Stomach smooth muscle (tissue), 2 donors: Measurements from ENCODE around the gene TMCO4.

Experiments used
- H3K27ac ChIP-seq: one replicate; pipeline ENCODE4 v1.7.0; 2013; ENCODE audit warnings: mild to moderate bottlenecking, low read length, inconsistent platforms
- H3K27me3 ChIP-seq, 2 donors: one replicate each; pipeline ENCODE4 v1.7.0; 2013; ENCODE audit warnings: low read length in 2 of 2; ENCODE audit not compliant: insufficient read depth in 2 of 2, control insufficient read depth in 1 of 2
- H3K36me3 ChIP-seq, 2 donors: one replicate each; pipeline ENCODE4 v1.7.0; 2013; ENCODE audit warnings: low read length in 2 of 2; ENCODE audit not compliant: control insufficient read depth in 2 of 2, insufficient read depth in 2 of 2
- H3K4me1 ChIP-seq: one replicate; pipeline ENCODE4 v1.7.0; 2013; ENCODE audit warnings: low read length; ENCODE audit not compliant: control insufficient read depth, insufficient read depth
- H3K4me3 ChIP-seq, 2 donors: one replicate each; pipeline ENCODE4 v1.7.0; 2013; ENCODE audit warnings: low read length in 2 of 2
- H3K9ac ChIP-seq, 2 donors: one replicate each; pipeline ENCODE4 v1.7.0; 2013; ENCODE audit warnings: low read length in 2 of 2, mild to moderate bottlenecking in 1 of 2
- H3K9me3 ChIP-seq, 2 donors: one replicate each; pipeline ENCODE4 v1.7.0; 2013; ENCODE audit warnings: low read length in 2 of 2; ENCODE audit not compliant: control insufficient read depth in 2 of 2
- donor health status: healthy.
- donor health status: Pancreatic carcinoma.

TMCO4 gene

DNA sequence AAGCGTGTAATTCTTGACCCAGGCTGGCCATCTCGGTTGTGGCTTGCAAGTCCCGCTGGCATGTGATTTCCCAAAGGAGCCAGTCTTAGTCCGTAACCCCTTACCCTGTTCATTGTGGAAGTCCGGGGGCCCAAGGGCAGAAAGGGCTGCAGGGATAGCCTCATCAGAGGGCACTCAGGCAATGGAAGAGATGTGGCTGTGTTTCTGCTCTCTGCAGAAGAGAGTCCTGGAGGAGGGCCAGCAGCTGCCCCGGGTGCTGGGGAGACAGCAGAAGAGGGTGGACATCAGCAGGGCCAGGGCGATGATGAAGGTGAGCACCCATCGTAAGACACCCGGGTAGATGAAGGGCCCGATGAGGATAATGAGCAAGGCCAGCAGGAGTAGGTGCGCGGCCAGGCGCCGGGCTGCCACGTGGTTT, 14.5 kb upstream of the TMCO4 start:
- Histone ChIP-seq H3K9ac (no peak overlapping the region), H3K4me3 (no peak overlapping the region)

DNA sequence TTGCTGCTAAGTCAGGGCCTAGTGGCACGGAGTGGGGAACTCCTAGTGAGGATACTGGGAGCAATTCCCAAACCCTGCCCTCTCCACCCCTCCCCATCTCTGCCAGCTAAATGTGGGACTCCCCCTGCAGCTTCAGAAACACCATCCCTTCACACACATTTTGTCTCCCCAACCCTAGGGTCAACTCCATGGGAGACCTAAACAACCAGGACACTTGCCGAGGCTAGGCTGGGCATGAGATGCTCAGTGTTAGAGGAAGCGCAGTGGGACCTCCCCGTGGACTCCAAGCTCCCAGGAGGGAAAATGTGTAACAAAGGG, 13.9 kb upstream of the TMCO4 start:
- Histone ChIP-seq H3K27ac (no peak overlapping the region), H3K9me3 (no peaks in the 10 kb centered on the region)

More for the DNA sequence above, 14.5 kb upstream of the TMCO4 start:
- Histone ChIP-seq H3K4me1 (no peaks in the 10 kb centered on the region), H3K27ac (no peak overlapping the region), H3K9me3 (no peaks in the 10 kb centered on the region), H3K36me3 (no peaks in the 10 kb centered on the region), H3K27me3 (peaks cover 0 to 2% of the 10 kb centered on the region in 2 donors)

DNA sequence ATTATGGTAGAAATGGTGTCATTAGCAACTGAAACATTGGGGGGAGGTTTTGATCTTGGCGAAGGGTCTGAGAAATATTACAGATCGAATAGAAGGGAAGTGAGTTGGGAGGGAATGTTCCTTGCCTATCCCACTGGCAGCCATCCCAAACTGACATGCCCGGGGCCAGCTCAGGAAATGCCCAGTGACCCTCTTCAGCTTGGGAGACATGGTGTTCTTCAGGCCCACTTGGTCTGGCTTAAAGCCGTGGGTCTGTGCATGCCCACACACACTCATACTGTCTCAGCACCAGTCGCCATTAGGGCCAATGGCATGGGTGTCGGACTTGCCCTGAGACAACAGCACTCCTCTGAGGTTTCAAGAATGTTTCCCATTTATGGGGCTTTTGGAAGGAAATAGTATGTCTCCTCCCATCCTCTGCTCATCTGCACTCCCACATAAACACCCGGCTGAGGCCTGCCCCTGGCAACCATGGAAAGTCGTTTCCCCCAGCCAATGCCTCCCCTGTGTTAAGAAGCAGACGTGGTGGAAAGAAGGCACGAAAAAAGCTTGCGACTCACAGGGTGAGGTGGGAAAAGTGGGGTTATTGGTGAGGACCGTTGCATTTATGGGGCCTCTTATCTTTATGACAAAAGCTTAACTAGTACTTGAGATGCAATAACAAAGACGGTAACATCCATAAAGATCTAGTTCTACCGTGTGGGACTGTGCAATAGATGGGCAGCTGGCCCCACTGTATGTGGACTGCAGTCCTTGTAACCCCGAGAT, 13.3 kb upstream of the TMCO4 start:
- Histone ChIP-seq H3K4me1 (no peaks in the 10 kb centered on the region), H3K4me3 (no peak overlapping the region), H3K27ac (no peak overlapping the region), H3K27me3 (peaks cover 0 to 2% of the 10 kb centered on the region in 2 donors), H3K36me3 (no peaks in the 10 kb centered on the region), H3K9ac (no peak overlapping the region), H3K9me3 (no peaks in the 10 kb centered on the region)

More for the DNA sequence above, 13.9 kb upstream of the TMCO4 start:
- H3K36me3 ChIP-seq = no peaks in the 10 kb centered on the region
- H3K4me3 ChIP-seq = no peak overlapping the region
- peaks cover 0 to 2% of the 10 kb centered on the region in 2 donors for H3K27me3 ChIP-seq
- no peak overlapping the region for H3K9ac ChIP-seq
- no peaks in the 10 kb centered on the region for H3K4me1 ChIP-seq

DNA sequence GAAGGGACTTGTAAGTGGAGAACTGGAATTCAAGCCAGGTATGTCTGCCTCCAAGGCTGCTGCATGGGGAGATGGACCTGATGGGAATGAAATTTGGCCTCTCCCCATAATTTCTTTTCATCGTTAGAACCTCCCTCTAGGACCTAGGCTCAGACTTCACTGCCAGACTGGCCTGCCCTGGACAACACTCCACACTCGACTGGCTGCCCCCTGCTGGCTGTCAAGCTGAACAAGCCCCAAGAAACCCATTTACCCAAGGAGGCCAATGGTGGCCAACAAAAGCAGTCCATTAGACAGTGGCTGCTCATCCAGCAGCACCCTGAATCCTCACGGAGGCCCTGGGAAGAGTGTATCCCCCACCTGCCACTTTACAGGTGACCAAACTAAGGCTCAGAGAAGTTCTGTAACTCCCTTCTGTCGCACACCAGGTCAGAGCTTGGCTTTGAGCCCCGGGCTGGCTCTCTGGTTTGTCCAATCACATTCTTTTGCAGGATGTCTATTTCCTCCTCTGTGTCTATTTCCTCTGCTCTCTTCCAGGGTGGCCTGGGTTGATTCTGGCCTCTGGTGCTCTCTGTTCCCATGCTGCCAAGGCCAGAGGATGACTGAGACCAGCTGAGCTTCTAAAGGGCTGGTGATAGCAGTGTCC, 11.6 kb upstream of the TMCO4 start:
- no peaks in the 10 kb centered on the region for H3K9me3 ChIP-seq
- H3K27ac ChIP-seq = no peak overlapping the region
- no peaks in the 10 kb centered on the region for H3K4me1 ChIP-seq
- H3K4me3 ChIP-seq = no peak overlapping the region
- H3K9ac ChIP-seq = no peak overlapping the region
- H3K27me3 ChIP-seq = peaks cover 0 to 2% of the 10 kb centered on the region in 2 donors
- H3K36me3 ChIP-seq = no peaks in the 10 kb centered on the region

DNA sequence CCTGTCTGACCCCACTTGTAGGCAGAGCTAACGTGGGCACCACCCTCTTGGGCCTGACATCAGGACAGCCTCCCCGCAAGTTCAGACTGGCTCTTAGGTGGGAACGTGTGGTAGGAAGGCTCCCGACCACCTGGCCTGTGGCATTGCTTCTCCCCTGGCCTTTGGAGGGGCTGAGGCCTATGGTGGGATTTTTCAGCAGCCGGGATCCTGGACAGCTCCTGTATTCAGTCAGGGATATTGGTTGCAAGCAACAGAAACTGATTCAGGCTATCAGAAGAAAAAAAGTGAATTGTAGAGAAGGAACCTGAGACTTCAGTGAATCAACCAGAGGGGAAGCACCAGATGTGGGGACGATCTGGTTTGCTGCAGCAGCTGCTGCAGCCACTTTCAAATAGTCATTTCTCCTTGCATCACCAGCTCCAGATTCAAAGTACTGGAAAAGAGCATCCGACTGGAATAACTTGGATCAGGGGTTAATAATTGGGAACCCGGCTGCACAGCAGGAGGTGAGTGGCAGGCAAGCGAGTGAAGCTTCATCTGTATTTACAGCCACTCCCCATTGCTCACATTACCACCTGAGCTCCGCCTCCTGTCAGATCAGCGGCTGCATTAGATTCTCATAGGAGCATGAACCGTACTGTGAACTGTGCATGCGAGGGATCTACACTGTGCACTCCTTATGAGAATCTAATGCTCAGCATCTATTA, 9.5 kb upstream of the TMCO4 start:
- no peaks in the 10 kb centered on the region for H3K9me3 ChIP-seq
- no peaks in the 10 kb centered on the region for H3K36me3 ChIP-seq
- H3K4me3 ChIP-seq = no peak overlapping the region
- no peak overlapping the region for H3K27ac ChIP-seq
- H3K27me3 ChIP-seq = peaks cover 0 to 2% of the 10 kb centered on the region in 2 donors
- no peaks in the 10 kb centered on the region for H3K4me1 ChIP-seq
- no peak overlapping the region for H3K9ac ChIP-seq

DNA sequence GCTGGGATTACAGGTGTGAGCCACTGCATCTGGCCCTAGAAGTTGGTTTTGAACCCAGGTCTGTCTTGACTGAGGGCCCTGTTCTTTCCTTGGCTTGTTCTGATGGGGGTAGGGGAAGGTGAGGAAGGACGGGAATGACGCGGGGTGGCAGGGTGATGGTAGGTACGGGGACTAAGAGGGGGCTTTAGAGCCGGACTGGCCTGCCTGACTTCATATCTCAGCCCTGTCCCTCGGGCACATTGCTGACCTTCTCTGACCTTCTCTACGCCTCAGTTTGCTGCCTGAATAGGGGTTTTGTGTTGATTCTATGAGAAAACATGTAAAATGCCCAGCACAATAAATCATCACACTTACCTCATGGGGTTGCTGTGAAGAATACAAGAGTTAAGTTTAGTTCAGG, 8.6 kb upstream of the TMCO4 start:
- H3K4me3 ChIP-seq = no peak overlapping the region
- H3K27me3 ChIP-seq = peaks cover 0 to 2% of the 10 kb centered on the region in 2 donors

DNA sequence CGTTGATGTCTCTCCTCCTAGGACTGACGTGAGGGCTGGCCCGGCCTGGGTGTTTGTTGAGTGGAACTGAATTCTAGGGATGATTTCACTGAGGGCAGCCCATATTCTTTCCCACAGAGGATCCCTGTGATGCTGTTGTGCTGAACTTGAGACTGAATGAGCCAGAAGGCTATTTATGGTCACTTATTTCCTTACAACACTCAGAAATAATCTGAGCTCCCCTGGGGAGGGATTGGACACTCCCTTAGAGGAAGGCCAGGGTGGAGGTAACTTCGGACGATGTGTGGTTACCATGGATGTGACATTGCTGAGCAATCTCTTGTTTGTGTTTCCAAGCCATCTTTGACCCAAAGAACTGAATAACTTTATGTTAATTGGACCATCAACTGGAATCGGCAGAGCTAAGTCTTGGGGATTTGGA, 5.1 kb upstream of the TMCO4 start:
- no peaks in the 10 kb centered on the region for H3K27me3 ChIP-seq
- no peak overlapping the region for H3K4me3 ChIP-seq
- no peaks in the 10 kb centered on the region for H3K9me3 ChIP-seq
- peaks cover 5% of the 10 kb centered on the region for H3K4me1 ChIP-seq
- no peak overlapping the region for H3K27ac ChIP-seq
- no peak overlapping the region for H3K9ac ChIP-seq
- no peaks in the 10 kb centered on the region for H3K36me3 ChIP-seq

More for the DNA sequence above, 8.6 kb upstream of the TMCO4 start:
- Histone ChIP-seq H3K9me3 (no peaks in the 10 kb centered on the region), H3K9ac (no peak overlapping the region), H3K27ac (no peak overlapping the region), H3K36me3 (no peaks in the 10 kb centered on the region), H3K4me1 (no peaks in the 10 kb centered on the region)

DNA sequence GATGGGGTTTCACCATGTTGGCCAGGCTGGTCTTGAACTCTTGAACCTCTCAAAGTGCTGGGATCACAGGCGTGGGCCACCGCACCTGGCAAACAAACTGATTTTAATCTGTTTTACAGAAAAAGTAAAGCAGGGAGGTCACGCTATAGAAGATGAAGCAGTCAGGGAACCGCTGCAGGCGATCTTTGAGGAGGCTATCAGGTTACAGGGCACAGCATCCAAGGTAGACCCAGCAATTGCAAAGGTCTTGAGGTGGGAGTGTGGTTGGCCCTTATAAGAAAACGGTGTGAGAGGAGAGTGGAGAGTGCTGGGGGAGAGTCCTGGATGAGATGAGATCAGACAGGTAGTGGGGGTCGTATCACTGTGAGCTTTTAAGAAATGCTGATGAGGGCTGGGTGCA, 2.6 kb upstream of the TMCO4 start:
- Histone ChIP-seq H3K9ac (no peak overlapping the region), H3K27ac (no peak overlapping the region), H3K27me3 (no peaks in the 10 kb centered on the region), H3K36me3 (no peaks in the 10 kb centered on the region), H3K4me1 (peaks cover 14% of the 10 kb centered on the region), H3K9me3 (no peaks in the 10 kb centered on the region), H3K4me3 (no peak overlapping the region)

DNA sequence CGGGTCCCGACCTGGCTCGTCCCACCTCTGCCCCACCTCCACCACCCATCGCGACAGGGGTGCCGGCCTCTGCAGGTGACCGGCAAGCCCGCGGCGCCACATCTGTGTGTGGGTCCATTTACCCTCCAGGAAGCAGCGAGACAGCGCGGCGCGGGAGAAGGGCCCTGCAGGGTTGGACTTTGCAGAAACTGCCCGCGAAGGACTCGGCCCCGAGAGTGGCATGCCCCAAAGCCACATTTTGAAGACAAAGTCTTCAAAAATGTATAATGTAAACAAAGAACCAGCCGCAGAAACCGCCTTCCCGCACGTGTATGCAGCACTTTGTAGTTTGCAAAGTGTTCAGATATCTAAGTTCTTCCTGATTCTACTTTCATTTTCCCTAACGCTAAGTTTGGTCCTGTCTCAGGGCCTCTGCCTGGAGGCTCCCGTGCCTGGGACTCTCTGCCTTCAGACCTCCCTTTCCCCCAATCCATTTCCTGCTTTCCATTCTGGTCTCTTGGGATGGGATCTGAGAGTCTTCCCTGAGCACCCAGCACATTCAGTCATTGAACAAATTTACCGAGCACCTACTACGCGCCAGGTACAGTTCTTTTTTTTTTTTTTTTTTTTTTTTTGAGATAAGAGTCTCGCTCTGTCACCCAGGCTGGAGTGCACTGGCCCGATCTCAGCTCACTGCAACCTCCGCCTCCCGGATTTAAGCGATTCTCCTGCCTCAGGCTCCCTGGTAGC, 524 bp upstream of the TMCO4 start:
- Histone ChIP-seq H3K9me3 (no peaks in the 10 kb centered on the region), H3K27ac (peak overlapping the region; percentile 75), H3K36me3 (peaks cover 0 to 4% of the 10 kb centered on the region in 2 donors), H3K9ac (peak overlapping the region; percentile 71 to 76), H3K4me1 (peaks cover 14% of the 10 kb centered on the region), H3K27me3 (no peaks in the 10 kb centered on the region), H3K4me3 (peak overlapping the region; percentile 78 to 82)

DNA sequence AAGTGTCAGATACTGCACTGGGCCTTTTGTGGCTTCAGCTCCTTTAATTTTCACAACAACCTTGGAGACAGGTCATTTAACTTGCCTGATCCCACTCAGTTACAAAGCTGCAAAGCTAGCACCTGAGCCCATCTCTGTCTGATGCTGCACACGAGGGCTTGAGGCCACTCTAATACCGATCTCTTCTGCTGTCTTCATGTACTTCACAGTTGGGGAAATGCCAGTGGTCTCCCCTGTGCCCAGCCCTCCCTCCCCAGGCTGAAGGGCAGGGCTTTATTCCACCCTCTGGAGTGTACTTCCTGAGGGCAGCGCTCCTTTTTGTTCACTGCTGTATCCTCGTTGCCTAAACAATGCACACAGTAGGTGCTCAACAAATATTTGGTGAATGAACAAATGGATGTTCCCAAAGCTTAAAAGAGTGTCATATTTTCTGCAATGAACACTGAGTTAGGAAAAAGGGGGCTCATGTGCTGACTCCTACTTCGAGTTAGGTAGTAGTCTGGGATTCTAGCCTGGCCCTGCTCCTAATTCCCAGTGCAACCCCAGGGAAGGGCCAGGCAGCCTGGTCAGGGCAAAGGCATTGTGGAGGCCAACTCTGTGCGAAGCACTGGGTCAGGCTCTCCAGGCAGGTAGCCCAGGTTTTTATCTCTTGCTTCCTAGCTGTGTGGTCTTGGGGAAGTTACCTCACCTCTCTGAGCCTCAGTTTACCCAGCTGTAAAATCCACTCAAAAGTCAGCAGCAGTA, 1.1 kb downstream of the TMCO4 start:
- peak overlapping the region; percentile 70 for H3K27ac ChIP-seq
- no peaks in the 10 kb centered on the region for H3K9me3 ChIP-seq
- peaks cover 14% of the 10 kb centered on the region for H3K4me1 ChIP-seq
- H3K9ac ChIP-seq = peak overlapping the region; percentile 75 to 79
- no peaks in the 10 kb centered on the region for H3K27me3 ChIP-seq
- H3K36me3 ChIP-seq = peaks cover 0 to 4% of the 10 kb centered on the region in 2 donors
- peak overlapping the region; percentile 63 to 82 for H3K4me3 ChIP-seq
